Measurements from ENCODE around the gene WNK3. TPM values are rescaled to one million over a fixed set of nuclear protein-coding genes. Genes with fewer than 3 reads are reported as not detected.
A peak's percentile ranks its signal among the peaks of the same experiment; 100 is the strongest.

WNK3 gene
- total RNA-seq, 1 donor from 2014 or later = 0.40 TPM

- H3K27me3 Mint-ChIP-seq = no peaks in the 10 kb centered on the region
- H3K36me3 Mint-ChIP-seq (ENCODE audit: low read depth) = peaks cover 27% of the 10 kb centered on the region
- CTCF ChIA-PET = no interaction called here
- DNase-seq (peak; percentile 34), ATAC-seq (ENCODE audit: low read depth) (peak; percentile 60)
- peak overlapping the region; percentile 83 for H3K4me3 Mint-ChIP-seq
- no peaks in the 10 kb centered on the region for H3K9me3 Mint-ChIP-seq
- H3K27ac Mint-ChIP-seq = peak overlapping the region; percentile 78
- H3K4me1 Mint-ChIP-seq = peaks cover 48% of the 10 kb centered on the region
- intact Hi-C loops (cut with micrococcal nuclease) = loop anchor here (2.0 to 5.0 kb wide), 3 partner anchors 625 to 1090 kb away; partner anchors contain the start of genes APEX2, KANTR and MAGED2
- TF ChIP-seq CTCF (IDR thresholded peaks at IDR 0.05) = no peak
- POLR2A ChIA-PET = interaction anchor here (0.5 to 2.5 kb wide), 11 partner anchors 104 to 1921 kb away, joined by 3 to 37 read pairs (median 5); partner anchors contain the start of genes APEX2, GNL3L, PHF8 and TSR2
Observed at GRCh38 chrX:54182194-54182863, 175.5 kb downstream of the WNK3 start.

- H3K27me3 Mint-ChIP-seq = no peaks in the 10 kb centered on the region
- no peak for TF ChIP-seq CTCF (IDR thresholded peaks at IDR 0.05)
- peaks cover 56% of the 10 kb centered on the region for H3K4me1 Mint-ChIP-seq
- ATAC-seq (ENCODE audit: low read depth) (no peak), DNase-seq (no peak)
- CTCF ChIA-PET = no interaction called here
- peak overlapping the region; percentile 83 for H3K4me3 Mint-ChIP-seq
- intact Hi-C loops (cut with micrococcal nuclease) = loop anchor here (5.0 kb wide), 2 partner anchors 626 to 1089 kb away; partner anchors contain the start of genes KANTR and MAGED2
- peak overlapping the region; percentile 78 for H3K27ac Mint-ChIP-seq
- no peaks in the 10 kb centered on the region for H3K9me3 Mint-ChIP-seq
- POLR2A ChIA-PET = interaction anchor here (2.5 kb wide), 1 partner anchor 138 kb away, joined by 37 read pairs; the partner anchor contains the start of gene PHF8
- H3K36me3 Mint-ChIP-seq (ENCODE audit: low read depth) = peaks cover 35% of the 10 kb centered on the region
Observed at GRCh38 chrX:54181202-54181953, 176.5 kb downstream of the WNK3 start.

GRCh38 chrX:54180403-54180802 is 177.4 kb downstream of the WNK3 start:
- Mint-ChIP-seq H3K27ac (no peak overlapping the region), H3K9me3 (no peaks in the 10 kb centered on the region), H3K27me3 (no peaks in the 10 kb centered on the region), H3K4me3 (no peak overlapping the region), H3K4me1 (peaks cover 56% of the 10 kb centered on the region), H3K36me3 (ENCODE audit: low read depth) (peaks cover 33% of the 10 kb centered on the region)
- ATAC-seq (ENCODE audit: low read depth) (no peak), DNase-seq (no peak)
- intact Hi-C loops (cut with micrococcal nuclease) = loop anchor here (5.0 kb wide), 2 partner anchors 627 to 1088 kb away; partner anchors contain the start of genes KANTR and MAGED2
- POLR2A ChIA-PET = interaction anchor here (0.6 kb wide), 1 partner anchor 20 kb away, joined by 3 read pairs; no protein-coding TSS in a partner anchor
- CTCF ChIA-PET = no interaction called here
- no peak for TF ChIP-seq CTCF (IDR thresholded peaks at IDR 0.05)

GRCh38 chrX:54178100-54178940 is 179.5 kb downstream of the WNK3 start:
- peaks cover 44% of the 10 kb centered on the region for H3K36me3 Mint-ChIP-seq (ENCODE audit: low read depth)
- CTCF ChIA-PET = no interaction called here
- H3K4me3 Mint-ChIP-seq = no peak overlapping the region
- peaks cover 65% of the 10 kb centered on the region for H3K4me1 Mint-ChIP-seq
- TF ChIP-seq CTCF (IDR thresholded peaks at IDR 0.05) = no peak
- no peaks in the 10 kb centered on the region for H3K27me3 Mint-ChIP-seq
- DNase-seq (no peak), ATAC-seq (ENCODE audit: low read depth) (no peak)
- peak overlapping the region; percentile 26 for H3K27ac Mint-ChIP-seq
- POLR2A ChIA-PET = no interaction called here
- no peaks in the 10 kb centered on the region for H3K9me3 Mint-ChIP-seq
- intact Hi-C loops (cut with micrococcal nuclease) = no loop called here

Measured in activated B cell treated with CpG ODN at 0.5 μM for 24 hours (primary cell).